Left ventricle myocardium inferior (tissue), 1 donor: ENCODE measurements around the gene ELMO1. TPM values are rescaled to one million over a fixed set of nuclear protein-coding genes. Genes with fewer than 3 reads are reported as not detected.
"Not testable (repeated sequence)": the region's sequence is repeated elsewhere in the genome, so short reads cannot be mapped to it uniquely, and the experiment has no call there.

Experiments used
- DNase-seq: peaks from one replicate; pipeline ENCODE4 v3.0.0-alpha.2; 2020
- H3K27ac ChIP-seq: fragments of 200-600 bp; replicated peaks from 2 replicates; pipeline ENCODE4 v1.8.0; 2021
- H3K27me3 ChIP-seq: fragments of 200-600 bp; 2 replicates; pipeline ENCODE4 v1.8.0; 2021; ENCODE audit warnings: low read depth
- H3K36me3 ChIP-seq: fragments of 200-600 bp; 2 replicates; pipeline ENCODE4 v1.8.0; 2021
- H3K4me1 ChIP-seq: fragments of 200-600 bp; 2 replicates; pipeline ENCODE4 v1.8.0; 2021
- H3K4me3 ChIP-seq: fragments of 200-600 bp; 2 replicates; pipeline ENCODE4 v1.8.0; 2021; ENCODE audit warnings: mild to moderate bottlenecking, moderate library complexity
- H3K9me3 ChIP-seq: fragments of 200-600 bp; replicated peaks from 2 replicates; pipeline ENCODE4 v1.8.0; 2021
- intact Hi-C: fragments of 100-400 bp; cut with micrococcal nuclease; formaldehyde crosslinking; loops from one replicate; pipeline ENCODE4 v1.11.0; 2022
- total RNA-seq: library from RNA; stranded (reverse); fragmentation: NEBNext Ultra II Directional; extraction: Animal tissue kit (Norgen Biotek cat#: 25700); gene quantifications from one replicate; pipeline ENCODE4 v1.2.1, GENCODE V29; 2021
- TF ChIP-seq, protein P1 (sequence below): fragments of 200-600 bp; IDR thresholded peaks from 2 replicates; pipeline ENCODE4 v1.8.0; 2021; ENCODE audit warnings: antibody characterized with exemption, mild to moderate bottlenecking, borderline replicate concordance
- donor health status: DM: no; HTN: yes; CAD: no; lungs with severe emphysema.

Gene ELMO1
- total RNA-seq, 1 donor from 2014 or later: 10.0 TPM

- Histone ChIP-seq H3K36me3 (no peaks in the 10 kb centered on the region), H3K4me1 (peaks cover 13% of the 10 kb centered on the region), H3K9me3 (peaks cover 12% of the 10 kb centered on the region), H3K27me3 (no peaks in the 10 kb centered on the region), H3K27ac (no peak overlapping the region), H3K4me3 (no peak overlapping the region)
- no peak for DNase-seq
- TF ChIP-seq, protein P1, sequence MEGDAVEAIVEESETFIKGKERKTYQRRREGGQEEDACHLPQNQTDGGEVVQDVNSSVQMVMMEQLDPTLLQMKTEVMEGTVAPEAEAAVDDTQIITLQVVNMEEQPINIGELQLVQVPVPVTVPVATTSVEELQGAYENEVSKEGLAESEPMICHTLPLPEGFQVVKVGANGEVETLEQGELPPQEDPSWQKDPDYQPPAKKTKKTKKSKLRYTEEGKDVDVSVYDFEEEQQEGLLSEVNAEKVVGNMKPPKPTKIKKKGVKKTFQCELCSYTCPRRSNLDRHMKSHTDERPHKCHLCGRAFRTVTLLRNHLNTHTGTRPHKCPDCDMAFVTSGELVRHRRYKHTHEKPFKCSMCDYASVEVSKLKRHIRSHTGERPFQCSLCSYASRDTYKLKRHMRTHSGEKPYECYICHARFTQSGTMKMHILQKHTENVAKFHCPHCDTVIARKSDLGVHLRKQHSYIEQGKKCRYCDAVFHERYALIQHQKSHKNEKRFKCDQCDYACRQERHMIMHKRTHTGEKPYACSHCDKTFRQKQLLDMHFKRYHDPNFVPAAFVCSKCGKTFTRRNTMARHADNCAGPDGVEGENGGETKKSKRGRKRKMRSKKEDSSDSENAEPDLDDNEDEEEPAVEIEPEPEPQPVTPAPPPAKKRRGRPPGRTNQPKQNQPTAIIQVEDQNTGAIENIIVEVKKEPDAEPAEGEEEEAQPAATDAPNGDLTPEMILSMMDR: no peak
- intact Hi-C loops: no loop called here
Observed at GRCh38 chr7:37145682-37146081, 303.0 kb downstream of the ELMO1 start.

DNA sequence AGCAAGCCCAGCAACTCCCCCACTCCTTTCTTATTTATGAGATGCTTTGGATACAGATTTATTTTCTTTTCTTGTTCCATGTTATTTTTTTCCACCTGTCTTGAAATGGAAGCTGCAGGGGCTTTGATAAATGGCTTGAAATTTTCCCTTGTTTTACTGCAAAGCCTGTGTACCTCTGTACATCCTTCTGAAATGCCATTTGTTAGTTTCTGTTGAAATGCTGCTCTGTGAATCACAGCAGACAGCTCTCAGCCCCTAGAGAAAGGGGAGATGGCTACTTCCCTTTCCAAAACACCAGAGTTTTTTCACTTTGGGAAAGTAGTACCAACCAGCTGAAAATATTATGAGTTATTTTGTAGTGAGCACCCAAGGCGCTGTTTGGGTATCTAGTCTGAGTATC is 304.2 kb downstream of the ELMO1 start:
- Histone ChIP-seq H3K36me3 (peaks cover 8% of the 10 kb centered on the region), H3K4me3 (no peak overlapping the region)
- intact Hi-C loops: no loop called here

DNA sequence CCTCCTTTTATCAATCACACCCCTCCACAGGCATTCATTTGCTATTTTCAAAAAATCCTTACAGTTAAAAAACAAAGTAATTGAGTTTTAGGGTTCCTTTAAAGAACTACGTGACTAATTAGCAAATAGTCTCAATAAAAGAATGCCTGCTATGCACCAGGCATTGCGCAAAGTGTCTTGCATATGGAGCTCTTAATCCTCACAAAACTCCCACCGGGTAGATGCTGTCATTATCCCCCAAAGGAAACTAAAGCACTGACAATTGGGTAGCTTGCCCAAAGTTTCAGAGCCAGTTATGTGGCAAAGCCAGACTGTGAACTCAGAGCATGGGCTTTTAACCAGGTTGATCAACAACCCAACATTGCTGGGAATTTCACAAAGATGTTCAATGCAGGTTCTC is 305.7 kb downstream of the ELMO1 start:
- Histone ChIP-seq H3K4me3 (no peak overlapping the region), H3K27me3 (no peaks in the 10 kb centered on the region), H3K9me3 (peaks cover 36% of the 10 kb centered on the region), H3K27ac (no peak overlapping the region), H3K4me1 (no peaks in the 10 kb centered on the region), H3K36me3 (peaks cover 8% of the 10 kb centered on the region)
- DNase-seq: no peak
- TF ChIP-seq, protein P1: no peak
- intact Hi-C loops: no loop called here

More for the DNA sequence above, 304.2 kb downstream of the ELMO1 start:
- DNase-seq: no peak
- H3K9me3 ChIP-seq: peaks cover 25% of the 10 kb centered on the region
- H3K27ac ChIP-seq: no peak overlapping the region
- H3K4me1 ChIP-seq: peaks cover 8% of the 10 kb centered on the region
- no peaks in the 10 kb centered on the region for H3K27me3 ChIP-seq
- TF ChIP-seq, protein P1: no peak

GRCh38 chr7:37141742-37142141 is 306.9 kb downstream of the ELMO1 start:
- DNase-seq: no peak
- H3K4me1 ChIP-seq: no peaks in the 10 kb centered on the region
- H3K27me3 ChIP-seq: no peaks in the 10 kb centered on the region
- H3K9me3 ChIP-seq: peaks cover 47% of the 10 kb centered on the region
- no peak overlapping the region for H3K27ac ChIP-seq
- TF ChIP-seq, protein P1: no peak
- H3K4me3 ChIP-seq: no peak overlapping the region
- peaks cover 8% of the 10 kb centered on the region for H3K36me3 ChIP-seq
- intact Hi-C loops: no loop called here

DNA sequence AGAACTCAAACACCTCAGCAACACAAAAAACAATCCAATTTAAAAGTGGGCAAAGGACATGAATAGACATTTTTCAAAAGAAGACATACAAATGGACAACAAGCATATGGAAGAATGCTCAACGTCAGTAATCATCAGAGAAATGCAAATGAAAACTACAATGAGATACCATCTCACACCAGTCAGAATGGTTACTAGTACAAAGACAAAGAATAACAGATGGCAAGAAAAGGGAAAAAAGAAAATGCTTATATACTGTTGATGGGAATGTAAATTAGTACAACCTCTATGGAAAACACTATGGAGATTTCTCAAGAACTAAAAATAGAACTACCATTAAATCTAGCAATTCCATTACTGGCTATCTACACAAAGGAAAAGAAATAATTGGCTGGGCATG is 314.8 kb downstream of the ELMO1 start:
- H3K4me3 ChIP-seq, H3K4me1 ChIP-seq, H3K27me3 ChIP-seq, H3K36me3 ChIP-seq, DNase-seq, intact Hi-C loops, H3K27ac ChIP-seq: not testable (repeated sequence)
- peaks cover 27% of the 10 kb centered on the region for H3K9me3 ChIP-seq

GRCh38 chr7:37131855-37132254 is 316.8 kb downstream of the ELMO1 start:
- Histone ChIP-seq H3K36me3 (peaks cover 6% of the 10 kb centered on the region), H3K4me1 (peaks cover 15% of the 10 kb centered on the region), H3K4me3 (no peak overlapping the region), H3K9me3 (peaks cover 10% of the 10 kb centered on the region), H3K27me3 (no peaks in the 10 kb centered on the region), H3K27ac (no peak overlapping the region)
- intact Hi-C loops: no loop called here
- TF ChIP-seq, protein P1: no peak
- DNase-seq: no peak
